Midbrain (tissue), 1 donor: ENCODE data around the gene FCER1A.
"Not testable (repeated sequence)": the region's sequence is repeated elsewhere in the genome, so short reads cannot be mapped to it uniquely, and the experiment has no call there.

Experiments
- DNase-seq: peaks from one replicate; lab custom pipeline; 2025; lab: John Stamatoyannopoulos, UW

FCER1A gene

DNA sequence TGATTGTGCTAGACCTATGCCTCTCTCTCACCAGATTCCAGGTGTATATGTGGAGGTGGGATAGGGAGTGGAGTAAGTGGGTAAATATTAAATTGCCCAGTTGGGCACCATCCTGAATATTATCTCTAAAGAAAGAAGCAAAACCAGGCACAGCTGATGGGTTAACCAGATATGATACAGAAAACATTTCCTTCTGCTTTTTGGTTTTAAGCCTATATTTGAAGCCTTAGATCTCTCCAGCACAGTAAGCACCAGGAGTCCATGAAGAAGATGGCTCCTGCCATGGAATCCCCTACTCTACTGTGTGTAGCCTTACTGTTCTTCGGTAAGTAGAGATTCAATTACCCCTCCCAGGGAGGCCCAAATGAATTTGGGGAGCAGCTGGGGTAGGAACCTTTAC is at the start of gene FCER1A:
FCER1A (plus strand) TSS at position 242 of the 400 bp plus-strand sequence; CDS start at position 271, 29 bp downstream.
- no peak for DNase-seq

DNA sequence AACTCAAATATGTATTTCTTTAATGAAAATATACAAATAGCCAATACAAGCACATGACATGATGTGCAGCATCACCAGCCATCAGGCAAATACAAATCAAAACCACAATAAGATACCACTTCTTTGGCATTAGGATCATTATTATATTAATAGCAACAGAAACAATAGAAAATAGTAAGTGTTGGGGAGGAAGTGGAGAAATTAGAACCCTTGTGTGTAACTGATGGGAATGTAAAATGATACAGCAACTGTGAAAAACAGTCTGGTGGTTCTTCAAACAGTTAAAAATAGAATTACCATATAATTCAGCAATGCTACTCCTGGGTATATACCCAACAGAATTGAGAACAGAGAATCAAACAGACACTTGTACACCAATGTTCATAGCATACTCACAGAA is 40.8 kb upstream of the FCER1A start:
- DNase-seq = no peak

DNA sequence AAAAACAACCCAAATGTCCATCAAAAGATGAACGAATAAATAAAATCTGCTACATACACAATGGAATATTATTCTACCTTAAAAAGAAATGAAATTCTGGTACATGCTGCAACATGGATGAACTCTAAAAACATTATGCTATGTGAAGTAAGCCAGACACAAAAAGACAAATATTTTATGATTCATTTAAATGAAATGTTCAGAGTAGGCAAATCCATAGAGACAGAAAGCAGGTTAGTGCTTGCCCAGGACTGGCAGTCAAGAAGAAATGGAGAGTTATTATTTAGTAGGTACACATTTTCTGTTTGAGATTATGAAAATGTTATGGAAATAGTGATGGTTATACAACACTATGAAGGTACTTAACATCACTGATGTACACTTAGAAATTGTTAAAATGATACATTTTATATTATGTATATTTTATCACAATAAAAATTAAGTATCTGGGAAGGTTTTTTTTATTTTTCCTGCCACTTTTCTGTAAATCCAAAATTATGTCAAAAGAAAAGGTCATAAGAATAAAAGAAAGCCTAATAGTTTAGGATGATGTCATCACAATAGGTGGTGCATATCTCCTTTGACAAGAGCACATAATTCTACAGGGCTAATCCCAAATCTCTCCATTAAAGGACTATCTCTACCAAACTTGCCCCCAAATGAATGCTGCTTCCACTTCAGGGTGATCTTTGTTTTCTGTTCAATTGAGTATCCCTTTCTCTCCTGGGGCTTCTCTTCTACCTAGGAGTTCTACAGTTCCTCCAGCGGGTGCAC is 40.2 kb upstream of the FCER1A start:
- DNase-seq = no peak

DNA sequence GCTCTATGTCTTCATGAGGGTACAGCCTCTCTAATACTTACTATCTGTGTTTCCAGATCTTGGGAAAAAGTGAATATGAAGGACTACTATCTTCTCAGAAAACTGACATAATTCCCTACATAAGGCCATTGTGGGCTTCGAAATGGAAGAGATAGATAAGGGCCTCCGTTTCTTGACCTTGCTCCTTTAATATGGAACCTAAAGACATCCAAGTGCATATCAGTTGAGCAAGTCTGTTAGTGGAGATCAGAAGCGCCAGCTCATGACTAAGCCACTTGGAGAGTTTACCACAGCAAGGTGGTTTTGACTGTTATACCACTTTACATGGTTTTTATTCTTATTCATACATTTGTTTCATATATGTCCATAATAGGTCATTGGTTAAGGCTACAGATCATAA is 35.3 kb upstream of the FCER1A start:
- DNase-seq = no peak

DNA sequence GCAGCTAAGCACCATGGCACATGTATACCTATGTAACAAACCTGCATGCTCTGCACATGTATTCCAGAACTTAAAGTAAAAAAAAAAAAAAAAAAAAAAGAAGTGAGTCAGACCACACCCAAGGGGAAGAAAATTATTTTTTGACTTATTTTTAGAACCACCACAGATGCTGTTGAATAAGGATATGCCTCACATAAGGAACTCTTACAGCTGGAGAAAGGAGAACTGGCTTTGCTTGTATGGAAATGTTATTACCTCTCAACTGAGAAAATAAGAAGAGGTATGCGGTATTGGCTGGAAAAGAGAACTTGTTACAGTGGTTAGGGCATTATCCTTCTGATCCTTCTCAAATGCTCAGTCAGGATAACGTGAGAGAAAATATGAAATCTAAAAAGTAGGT is 27.5 kb upstream of the FCER1A start:
- no peak for DNase-seq

DNA sequence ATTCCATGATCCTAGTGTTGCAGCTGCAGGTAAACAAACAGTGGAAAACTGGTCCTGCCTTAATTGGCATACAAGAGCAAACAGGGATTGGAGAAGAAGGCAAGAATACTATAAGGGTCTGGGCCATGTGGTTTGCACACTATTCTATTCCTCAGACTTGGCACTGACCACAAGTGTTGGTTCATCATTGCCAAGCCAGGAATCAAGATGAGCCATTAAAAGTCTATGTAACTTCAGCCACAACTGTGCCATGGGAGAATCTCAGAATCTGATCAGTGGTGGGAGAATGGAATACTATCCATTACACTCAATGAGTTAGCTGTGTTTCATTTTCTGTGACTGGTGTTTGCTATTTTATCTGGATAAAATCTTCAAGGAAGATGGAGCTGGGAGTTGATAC is 26.2 kb upstream of the FCER1A start:
- no peak for DNase-seq

DNA sequence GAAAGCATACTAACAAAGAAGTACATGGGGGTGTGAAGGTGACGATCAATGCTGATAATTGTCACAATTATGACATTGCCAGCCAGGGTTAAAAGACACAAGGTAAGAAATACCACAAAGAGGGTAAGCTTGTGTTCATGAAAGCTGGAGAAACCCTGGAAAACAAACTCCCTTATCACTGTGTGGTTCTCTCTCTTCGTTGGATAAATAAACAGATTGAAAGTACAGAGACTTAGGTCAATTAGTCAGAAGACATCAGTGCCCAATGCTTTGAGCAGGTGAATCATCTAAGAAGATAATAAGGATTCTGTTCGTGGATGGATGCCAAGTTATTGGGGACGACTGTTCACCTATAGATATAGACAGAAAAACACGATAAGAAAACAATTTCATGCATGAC is 22.4 kb upstream of the FCER1A start:
- DNase-seq = no peak

DNA sequence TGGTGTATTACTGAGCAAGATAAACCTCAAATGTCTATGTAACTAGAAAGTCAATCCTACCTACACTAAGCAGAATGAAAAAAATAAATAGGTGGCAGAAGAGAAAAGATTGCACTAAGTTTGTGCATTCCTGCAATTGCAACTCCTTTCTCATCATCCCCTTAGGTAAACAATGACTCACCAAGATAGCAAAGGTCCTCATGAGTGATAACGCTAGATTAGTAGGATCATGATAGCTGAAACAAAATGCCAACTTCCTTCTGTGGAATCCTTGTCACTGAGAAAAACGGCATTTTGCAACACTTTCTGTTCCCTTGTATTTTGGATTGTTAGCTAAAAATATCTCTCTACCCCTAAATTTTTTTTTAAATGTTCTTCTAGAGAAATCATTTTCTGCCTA is 20.0 kb upstream of the FCER1A start:
- no peak for DNase-seq

DNA sequence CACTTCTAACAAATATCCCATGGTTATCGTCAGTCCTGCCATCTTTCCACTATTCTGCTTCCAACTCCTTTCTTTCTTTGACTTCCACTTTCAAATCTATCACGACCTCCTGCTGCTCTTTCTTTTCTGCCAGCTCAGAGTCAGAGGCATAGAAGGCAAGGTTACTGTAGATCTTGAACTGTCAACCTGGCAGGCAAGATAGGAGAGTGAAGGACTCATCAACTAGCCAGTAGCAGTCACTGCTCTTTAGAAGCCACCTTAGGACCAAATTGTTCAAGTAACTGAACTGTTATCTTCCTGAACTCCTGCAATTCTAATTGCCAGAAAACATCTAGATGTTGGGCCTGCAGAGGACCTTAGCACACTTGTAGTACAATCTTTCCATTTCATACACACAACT is 13.1 kb upstream of the FCER1A start:
- no peak for DNase-seq

DNA sequence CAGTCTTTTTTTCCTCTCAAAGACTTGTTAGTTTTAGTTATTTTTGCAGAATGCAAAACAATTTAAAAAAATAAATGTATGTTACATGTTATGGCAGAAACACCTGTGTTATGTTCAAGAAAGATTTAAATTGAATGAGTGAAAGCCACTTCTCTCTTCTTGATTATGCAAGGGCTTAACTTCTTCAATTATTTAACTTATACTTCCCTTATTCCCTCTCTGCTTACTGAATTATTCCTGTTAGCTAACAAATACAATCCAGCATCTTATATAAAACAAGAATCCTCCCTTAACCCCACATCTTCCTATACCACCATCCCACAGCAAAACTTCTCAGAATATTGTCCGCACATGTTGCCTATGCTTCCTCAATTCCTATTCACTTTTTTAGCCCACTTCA is 10.7 kb upstream of the FCER1A start:
- DNase-seq = no peak

DNA sequence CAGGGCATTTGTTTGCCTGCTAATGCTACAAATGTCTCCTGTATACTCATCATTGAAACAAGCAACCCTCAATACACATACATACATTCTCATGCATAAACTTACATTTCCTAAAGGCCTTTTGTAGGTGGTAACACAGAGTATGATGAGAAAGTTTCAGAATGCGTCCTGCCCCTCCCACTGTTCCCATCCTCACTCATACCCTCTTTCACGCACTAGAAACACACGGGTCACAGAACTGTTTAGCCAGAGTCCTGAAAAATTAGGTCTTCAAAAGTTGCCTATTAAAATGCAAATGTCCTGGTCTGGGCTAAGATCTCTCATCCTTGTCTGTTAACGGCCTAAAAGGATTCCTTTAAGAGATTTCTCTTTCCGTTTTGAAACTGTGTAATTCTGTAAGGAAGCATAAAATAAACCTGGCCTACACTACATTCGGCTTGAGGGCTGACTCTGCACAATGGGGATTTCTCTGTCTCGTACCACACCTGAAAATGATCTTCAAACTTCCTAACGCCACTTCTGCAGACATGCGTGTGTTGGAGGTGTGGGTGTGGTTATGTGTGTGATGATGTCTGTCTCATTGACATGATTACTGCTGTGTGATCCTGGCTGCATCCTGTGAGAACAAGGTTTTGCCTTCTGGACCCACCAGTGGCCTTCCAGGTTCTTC is 5.3 kb upstream of the FCER1A start:
- DNase-seq = no peak

DNA sequence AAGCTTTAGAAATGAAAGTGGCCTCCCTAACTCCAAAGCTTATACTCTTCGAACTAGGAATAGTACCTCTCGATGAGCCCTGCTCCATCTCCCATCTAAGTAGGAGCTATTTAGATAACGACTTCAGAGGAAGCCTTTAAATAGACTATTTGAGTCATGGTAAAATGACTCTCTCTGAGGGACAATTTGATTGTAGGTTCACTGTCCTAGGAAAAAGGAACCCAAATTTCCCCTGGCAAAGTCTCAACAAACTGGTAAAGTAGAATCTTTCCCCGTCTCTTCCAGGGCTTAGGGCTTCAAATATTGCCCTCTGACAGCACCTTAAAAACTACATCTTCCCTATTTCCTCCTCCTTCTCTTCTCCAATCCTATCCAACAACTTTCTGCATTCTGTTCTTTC is 2.0 kb upstream of the FCER1A start:
- no peak for DNase-seq

DNA sequence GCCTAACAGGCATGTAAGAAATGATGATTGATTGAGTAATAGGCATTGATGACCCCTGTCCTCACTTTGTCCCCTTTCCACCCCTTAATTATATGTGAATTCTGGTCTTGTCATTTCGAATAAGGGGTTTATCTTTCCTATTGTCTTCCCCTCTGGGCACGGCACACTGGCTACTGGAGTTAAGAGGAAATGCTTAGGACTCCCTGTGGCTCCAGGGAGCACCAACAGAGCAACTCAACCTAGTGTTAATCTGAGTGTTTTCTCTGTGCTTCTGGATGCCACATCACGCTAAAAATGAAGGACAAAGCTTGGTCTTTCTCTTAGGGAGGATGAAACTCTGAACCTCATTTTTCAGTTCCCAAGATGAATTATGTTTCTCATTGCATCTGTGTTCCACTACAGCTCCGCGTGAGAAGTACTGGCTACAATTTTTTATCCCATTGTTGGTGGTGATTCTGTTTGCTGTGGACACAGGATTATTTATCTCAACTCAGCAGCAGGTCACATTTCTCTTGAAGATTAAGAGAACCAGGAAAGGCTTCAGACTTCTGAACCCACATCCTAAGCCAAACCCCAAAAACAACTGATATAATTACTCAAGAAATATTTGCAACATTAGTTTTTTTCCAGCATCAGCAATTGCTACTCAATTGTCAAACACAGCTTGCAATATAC is 5.3 kb downstream of the FCER1A start:
- no peak for DNase-seq

DNA sequence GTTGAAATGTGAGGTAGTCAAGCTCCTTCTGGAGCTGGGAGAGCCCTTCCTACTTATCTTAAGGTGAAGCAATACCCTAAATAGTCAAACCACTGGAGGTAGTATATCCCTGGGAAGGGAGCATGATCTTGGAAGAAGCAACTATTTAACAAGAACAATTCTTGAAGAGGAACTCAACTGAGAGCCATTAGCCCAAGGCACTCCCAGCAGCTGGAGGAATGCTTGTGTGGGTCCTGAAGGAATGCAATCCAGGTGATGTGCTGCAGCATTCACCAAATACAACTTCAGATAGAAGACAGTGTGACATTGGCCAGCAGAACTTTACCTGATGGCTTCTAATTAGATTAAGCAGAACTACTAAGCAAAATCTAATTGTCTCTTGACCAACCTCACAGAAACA is 9.5 kb downstream of the FCER1A start:
- DNase-seq = no peak

DNA sequence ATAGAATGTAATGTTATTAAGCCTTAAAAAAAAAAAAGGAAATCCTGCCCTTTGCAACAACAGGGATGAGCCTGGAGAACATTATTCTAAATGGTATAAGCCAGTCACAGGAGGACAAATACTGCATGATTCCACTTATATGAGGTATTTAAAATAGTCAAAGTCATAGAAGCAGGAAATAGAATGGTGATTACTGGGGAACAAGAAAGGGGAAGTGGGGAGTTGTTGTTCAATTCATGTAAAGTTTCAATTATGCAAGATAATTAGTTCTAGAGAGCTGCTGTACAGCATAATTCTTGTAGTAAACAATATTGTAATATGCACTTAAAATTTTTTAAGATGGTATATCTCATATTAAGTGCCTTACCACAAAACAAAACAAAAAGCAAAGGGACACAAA is 13.2 kb downstream of the FCER1A start:
- DNase-seq = no peak

DNA sequence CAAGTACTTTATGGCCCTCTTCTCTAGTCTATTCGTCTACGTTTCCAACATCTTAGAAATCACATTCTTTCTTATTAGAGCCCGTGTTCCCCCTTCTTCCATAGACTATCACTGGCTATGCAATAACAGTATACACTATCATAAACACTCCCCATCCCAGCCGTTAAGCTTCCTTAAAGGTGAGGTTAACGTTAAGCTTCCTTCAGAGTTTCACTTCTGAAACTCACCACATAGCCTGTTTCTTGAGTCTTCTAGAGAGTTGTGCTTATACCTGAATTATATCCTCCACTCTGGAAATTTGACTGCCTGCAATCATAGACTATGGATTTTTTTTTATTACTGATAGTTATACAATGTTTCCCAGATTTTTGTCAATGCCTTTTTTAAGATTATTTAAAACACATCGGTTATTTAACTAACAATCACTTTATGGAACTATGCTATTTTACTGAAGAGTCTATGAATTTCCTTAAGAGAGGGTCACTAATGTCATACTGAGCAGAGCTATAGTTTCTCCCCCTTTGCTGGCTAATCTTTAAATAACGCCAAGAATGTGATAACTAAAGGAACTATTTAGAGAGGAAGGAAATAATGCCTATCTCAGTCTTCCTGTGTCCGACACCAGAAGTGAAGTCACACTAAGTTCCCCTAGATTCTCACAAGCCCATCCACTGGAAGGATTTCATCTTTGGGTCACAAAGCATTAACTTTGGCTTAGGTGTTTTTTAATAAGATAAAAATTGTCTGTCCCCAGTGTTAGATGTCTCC is 16.8 kb downstream of the FCER1A start:
- DNase-seq = no peak

DNA sequence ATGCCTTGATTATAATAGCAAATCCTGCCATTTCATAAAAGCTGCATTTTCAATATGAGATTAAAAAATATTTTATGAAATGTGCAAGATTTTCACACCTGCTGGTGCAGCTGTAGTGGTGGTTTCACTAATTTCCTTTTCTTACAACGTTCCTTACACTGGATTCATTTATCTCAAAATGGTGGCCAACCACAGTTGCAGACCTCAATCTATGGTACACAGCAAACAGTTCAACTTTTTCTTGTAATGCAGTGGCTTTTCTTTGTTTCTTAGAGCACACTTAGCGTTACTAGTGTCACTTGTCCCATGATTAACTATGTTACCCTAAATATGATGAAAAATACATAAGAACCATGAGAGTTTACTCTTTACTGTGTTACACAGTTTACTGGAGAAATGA is 32.7 kb downstream of the FCER1A start:
- DNase-seq = no peak

DNA sequence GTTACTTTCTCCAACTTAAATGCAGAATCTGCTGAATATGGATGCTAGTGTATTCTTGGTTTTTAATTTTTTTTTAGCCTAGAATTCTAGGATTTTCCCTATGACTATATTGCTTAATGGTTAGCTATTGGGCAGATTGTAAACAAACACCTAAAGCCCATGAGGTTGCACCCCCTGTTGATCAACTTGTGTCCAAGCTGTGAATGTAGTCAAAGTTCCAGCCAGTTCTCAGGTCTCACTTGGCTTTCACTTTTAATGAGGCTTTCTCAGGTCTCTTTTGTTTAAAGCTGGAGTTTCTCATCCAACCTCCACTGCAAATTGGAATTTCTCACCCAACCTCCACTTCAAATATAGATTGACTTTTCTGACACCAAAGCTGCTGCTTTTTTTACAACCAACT is 35.9 kb downstream of the FCER1A start:
- no peak for DNase-seq

DNA sequence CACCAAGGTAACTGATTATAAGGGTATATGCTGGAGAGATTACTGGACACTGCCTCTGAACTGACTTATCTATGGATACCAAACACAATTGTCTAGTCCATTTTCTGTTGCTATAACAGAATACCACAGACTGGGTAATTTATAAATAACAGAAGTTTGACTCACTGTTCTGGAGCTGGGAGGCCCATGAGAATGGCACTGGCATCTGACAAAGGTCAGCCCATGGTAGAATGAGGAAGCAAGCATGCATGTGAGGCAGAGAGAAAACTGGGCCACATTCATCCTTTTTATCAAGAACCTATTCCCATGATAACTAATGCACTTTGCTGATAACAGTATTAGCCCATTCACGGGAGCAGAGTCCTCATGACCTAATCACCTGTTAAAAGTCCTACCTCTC is 37.4 kb downstream of the FCER1A start:
- DNase-seq = no peak

DNA sequence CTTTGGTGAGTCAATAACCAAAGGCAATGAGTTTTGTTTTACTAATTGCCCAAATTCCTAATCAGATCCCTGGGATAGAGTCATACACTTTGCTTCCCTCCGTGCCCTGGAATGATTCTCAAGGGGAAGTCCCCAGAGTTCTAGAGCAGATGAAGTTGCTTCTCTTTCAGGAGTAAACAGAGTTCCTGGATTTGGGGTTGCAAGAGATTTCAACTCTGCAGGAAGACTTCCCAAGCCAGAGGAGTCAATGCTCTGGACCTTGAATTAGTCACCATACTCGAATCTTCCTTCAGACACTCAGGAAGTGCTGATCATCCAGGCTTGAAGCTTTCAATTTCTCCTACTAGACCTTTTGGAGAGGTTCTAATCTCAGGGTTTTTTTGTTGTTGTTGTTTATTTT is 39.6 kb downstream of the FCER1A start:
- DNase-seq = no peak

DNA sequence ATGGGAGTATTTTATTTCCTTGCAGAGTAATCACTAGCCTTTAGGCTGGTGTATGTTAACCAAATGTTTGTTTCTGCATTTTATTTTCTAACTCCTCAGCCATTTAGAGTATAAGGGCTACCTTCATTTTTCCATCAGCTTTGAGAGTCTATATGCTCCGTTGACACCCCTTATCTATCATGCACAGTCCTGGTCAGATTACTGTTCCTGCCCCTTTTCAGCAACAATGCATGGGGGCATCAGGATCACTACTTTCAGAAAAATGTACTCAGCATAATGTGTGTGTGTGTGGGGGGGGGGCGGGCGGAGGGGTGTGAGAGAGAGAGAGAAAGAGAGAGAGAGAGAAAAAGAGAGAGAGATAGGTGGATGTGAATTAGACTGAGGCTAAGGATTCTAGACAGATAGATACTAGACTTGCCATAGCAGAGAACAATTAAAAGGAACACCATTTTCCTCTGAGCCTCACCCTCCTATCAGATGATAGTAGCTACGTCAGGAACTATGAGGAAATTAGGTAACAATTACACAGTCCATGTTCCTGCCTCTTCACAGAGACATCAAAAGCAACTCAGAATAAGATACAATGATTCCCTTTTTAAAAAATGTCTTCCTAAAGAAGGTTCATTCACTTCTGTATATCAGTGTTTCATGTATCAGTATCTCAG is 40.8 kb downstream of the FCER1A start:
- DNase-seq = no peak

DNA sequence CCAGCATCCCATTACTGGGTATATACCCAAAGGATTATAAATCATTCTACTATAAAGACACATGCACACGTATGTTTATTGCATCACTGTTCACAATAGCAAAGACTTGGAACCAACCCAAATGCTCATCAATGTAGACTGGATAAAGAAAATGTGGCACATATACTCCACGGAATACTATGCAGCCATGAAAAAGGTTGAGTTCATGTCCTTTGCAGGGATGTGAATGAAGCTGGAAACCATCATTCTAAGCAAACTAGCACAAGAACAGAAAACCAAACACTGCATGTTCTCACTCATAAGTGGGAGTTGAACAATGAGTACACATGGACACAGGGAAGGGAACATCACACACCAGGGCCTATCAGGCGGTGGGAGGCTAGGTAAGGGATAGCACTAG is 47.2 kb downstream of the FCER1A start:
- DNase-seq = not testable (repeated sequence)
